Cerebellar cortex (tissue), 1 donor: ENCODE data around the gene ZNF507.

Experiments used
- DNase-seq: peaks from one replicate; pipeline ENCODE4 v3.0.0-alpha.2; 2015; ENCODE audit warnings: low spot score

Gene ZNF507

GRCh38 chr19:32345261-32346207 is at the start of gene ZNF507:
Gene ZNF507, plus strand, starts transcription at chr19:32345610. Its CDS starts 7,221 bp downstream, at chr19:32352831.
- peak; percentile 61 for DNase-seq

- no peak for DNase-seq
Observed at GRCh38 chr19:32296694-32297093, 48.7 kb upstream of the ZNF507 start.

GRCh38 chr19:32302778-32303177 is 42.6 kb upstream of the ZNF507 start:
- DNase-seq: no peak

GRCh38 chr19:32303193-32303592 is 42.2 kb upstream of the ZNF507 start:
- no peak for DNase-seq

- no peak for DNase-seq
Observed at GRCh38 chr19:32307591-32307990, 37.8 kb upstream of the ZNF507 start.

- DNase-seq: no peak
Observed at GRCh38 chr19:32308431-32309077, 36.9 kb upstream of the ZNF507 start.

GRCh38 chr19:32309711-32310390 is 35.6 kb upstream of the ZNF507 start:
- no peak for DNase-seq

- DNase-seq: no peak
Observed at GRCh38 chr19:32311371-32311770, 34.0 kb upstream of the ZNF507 start.

- DNase-seq: no peak
Observed at GRCh38 chr19:32313569-32314265, 31.7 kb upstream of the ZNF507 start.

- DNase-seq: no peak
Observed at GRCh38 chr19:32316034-32316433, 29.4 kb upstream of the ZNF507 start.

GRCh38 chr19:32317086-32317485 is 28.3 kb upstream of the ZNF507 start:
- DNase-seq: no peak

- peak; percentile 21 for DNase-seq
Observed at GRCh38 chr19:32318884-32319520, 26.4 kb upstream of the ZNF507 start.

GRCh38 chr19:32322541-32322940 is 22.9 kb upstream of the ZNF507 start:
- no peak for DNase-seq

GRCh38 chr19:32324631-32325285 is 20.7 kb upstream of the ZNF507 start:
- DNase-seq: no peak

GRCh38 chr19:32330213-32330857 is 15.1 kb upstream of the ZNF507 start:
- no peak for DNase-seq

GRCh38 chr19:32333227-32333626 is 12.2 kb upstream of the ZNF507 start:
- no peak for DNase-seq

- no peak for DNase-seq
Observed at GRCh38 chr19:32336259-32337083, 8.9 kb upstream of the ZNF507 start.

- no peak for DNase-seq
Observed at GRCh38 chr19:32337084-32337808, 8.2 kb upstream of the ZNF507 start.

GRCh38 chr19:32339423-32339822 is 6.0 kb upstream of the ZNF507 start:
- DNase-seq: no peak
